Stimulated activated CD8-positive, alpha-beta memory T cell treated with anti-CD3 and anti-CD28 coated beads, Interleukin-12 subunit alpha, Interleukin-12 subunit beta, amount 100 ng/mL, for 1 hour (primary cell): ENCODE results near the gene AIM2.
"Not testable (repeated sequence)": the region's sequence is repeated elsewhere in the genome, so short reads cannot be mapped to it uniquely, and the experiment has no call there.

Experiments
- DNase-seq: peaks from one replicate; pipeline ENCODE4 v3.0.0-alpha.2; 2020; ENCODE audit warnings: low read depth

Gene AIM2

GRCh38 chr1:159079525-159079924 lies 3.0 kb upstream of the AIM2 start:
- no peak for DNase-seq

- peak; percentile 78 for DNase-seq
Observed at GRCh38 chr1:159077120-159077961, 775 bp upstream of the AIM2 start.

DNA sequence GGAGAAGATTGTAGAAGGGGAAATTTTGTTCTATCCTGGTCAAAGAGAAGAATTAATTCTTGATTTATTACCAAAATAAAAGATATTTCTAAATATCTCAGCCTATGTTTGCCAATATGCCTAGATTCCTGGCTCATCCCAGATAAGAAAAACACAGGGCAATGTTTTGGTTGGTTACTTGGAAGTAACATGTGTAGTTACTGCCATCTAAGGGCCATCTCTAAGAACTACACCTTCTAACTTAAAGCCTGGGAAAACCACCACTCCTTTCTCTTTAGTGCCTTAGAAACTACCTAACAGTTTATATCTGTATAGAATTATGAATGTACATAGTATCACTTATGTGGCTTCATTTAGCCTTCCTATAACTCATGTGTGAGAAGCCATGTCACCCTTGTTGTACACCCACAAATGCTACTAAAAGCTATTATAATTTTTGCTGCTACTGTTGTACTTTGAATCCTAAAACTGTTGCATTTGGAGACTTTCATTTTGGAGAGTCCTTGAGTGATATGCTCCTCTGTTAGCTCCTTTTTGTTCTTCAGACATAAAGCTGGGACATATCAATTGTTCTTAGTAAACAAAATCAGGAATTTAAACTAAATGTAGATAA lies 4.5 kb downstream of the AIM2 start:
- no peak for DNase-seq

DNA sequence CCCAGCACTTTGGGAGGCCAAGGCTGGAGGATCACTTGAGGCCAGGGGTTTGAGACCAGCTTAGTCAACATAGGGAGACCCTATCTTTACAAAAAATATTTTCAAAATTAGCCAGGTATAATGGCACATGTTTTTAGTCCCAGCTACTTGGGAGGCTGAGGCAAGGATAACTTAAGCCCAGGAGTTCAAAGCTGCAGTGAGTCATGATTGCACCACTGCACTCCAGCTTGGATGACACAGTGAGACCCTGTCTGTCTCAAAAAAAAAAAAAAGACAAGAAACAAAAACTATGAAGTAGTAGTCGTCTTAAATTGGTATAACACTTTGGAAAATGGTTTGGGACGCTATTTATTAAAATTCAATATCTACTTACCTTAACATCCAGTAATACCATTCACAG lies 7.7 kb downstream of the AIM2 start:
- no peak for DNase-seq

DNA sequence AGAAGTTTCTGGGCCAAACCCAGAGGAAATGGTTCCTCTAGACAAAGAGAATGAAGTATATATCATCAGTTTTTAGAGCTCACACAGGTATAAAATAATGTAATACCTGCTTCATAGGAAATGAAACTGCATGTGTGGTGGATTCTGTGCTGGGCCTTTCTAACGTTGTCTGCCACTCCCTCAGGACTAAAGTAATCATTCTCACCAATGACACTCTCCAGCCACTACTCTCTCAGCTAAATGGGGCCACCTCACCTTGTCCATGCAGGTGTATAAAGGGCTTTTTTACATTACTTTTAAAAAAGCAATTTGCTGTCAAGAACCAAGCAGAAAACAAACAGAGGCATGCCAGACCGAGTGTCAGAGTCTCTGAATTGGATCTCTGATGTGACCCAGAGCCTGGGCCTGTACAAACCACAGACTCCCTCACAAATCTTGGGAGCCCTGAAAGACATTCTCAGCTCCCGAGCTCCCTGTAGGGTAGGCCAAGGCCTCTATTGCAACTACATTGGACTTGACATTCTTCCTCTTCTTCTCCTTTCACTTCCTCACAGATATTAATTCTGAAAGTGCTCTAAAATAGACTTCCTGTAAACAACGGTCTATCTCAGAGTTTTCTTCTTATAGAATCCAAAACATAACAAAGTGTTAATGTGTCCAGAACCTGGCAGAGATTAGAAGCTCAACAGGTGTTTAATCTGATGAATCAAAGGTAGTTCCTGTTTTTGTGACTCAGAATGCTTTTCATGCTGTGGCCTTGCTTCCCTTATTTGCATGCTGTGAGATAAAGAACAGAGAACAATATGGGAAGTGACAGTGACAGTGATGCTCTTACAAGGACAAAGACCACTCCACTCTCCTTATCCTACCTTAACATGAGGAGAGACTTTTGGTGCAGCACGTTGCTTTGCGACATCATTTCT lies 8.6 kb downstream of the AIM2 start:
- no peak for DNase-seq

- no peak for DNase-seq
Observed at GRCh38 chr1:159066108-159066507, 10.5 kb downstream of the AIM2 start.

GRCh38 chr1:159065106-159065505 lies 11.5 kb downstream of the AIM2 start:
- no peak for DNase-seq

DNA sequence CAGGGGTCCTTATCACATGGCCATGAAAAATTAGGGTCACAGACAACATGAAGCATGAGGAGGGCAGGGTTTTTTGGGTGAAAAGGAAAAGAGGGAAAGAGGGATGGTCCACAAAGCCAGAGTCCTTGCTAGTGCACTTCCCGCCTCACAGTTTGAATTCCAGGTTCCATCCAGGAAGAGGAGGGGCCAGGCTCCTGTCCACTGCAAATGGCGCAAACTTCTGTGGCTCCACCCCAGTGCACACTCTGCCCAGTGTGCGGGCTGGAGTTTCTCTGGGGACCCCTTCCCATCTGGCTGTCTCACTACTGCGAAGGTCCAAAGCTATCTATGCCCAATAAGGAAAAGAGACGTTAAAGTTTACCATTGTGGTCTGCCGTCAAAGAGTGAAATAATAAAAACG lies 17.8 kb downstream of the AIM2 start:
- no peak for DNase-seq

GRCh38 chr1:159056069-159056698 lies 20.4 kb downstream of the AIM2 start:
- no peak for DNase-seq

DNA sequence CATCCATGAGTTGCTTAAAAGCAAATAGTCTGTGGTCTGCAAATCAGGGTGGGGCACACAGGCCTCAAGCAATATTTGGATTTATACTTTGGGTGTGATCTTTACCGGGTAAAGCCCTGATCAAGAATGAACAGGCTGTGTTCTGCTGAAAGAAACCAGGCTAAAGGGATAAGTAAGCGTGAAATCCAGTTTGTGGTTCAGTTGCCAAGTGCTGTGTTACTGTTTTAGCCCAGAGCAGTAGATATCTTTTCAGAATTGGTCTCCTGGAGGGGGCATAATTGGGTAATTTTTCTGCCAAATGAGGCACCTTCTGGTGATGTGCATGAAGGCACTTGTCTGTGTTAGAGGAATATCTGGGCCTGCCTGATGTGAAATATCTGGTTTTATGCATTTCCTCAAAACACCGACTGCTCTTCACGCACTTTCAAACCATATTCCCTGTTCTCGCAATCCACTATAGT lies 21.4 kb downstream of the AIM2 start:
- DNase-seq = no peak

- no peak for DNase-seq
Observed at GRCh38 chr1:159054427-159054826, 22.1 kb downstream of the AIM2 start.

- no peak for DNase-seq
Observed at GRCh38 chr1:159051436-159051835, 25.1 kb downstream of the AIM2 start.

DNA sequence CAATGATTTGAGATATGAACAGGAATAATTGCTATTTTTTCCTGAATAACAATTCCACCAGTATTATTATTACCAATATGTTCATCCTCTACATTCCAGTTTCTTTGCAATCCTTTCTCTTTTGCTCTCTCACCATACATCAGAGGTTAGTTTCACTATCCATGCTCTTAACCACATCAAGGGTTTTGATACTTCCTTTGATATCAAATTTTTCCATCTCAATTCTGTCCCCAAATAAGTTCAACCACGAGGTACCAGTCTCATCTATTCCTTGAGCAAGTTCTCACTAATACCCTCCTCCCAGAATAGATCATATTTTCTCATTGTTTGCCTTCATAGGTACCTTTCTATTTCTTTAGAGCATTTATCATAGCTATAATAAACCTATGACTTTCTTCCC lies 30.1 kb downstream of the AIM2 start:
- DNase-seq = not testable (repeated sequence)

DNA sequence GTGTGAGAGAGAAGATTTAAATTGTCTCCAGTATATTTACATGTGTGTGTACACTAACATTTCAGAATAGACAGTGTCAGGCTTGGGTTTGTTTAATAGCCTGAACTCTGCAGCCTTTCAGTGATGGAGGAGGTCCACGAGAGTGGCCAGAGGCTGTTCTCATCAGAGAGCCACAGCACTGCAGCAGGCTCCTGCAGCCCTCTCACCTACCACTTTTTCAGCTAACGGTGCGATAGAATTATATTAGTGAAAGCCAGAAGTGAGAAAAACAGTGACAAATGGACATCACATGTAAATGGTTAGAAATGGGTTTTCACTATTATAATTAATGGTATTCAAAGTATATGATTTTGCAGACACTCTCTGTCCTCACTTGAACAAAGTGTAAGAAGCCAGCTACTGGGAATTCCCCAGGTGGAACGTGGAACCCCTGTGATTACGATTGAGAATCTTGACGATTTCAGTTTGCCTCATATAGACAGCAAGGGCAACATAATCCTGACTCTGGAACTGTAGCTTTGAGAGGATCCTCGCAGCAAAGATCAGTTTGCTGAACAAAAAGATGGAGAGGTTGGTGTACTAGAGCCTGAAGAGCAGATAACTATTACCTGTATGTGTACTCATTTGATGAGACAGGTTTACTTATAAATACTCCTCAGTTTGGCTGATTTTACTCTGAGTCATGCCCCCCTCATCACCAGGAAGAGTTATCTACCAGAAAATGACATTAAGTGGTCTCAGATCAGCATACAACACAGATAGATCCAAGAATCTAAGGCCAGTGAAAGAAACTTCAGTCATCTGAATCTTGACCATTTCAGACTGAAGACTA lies 35.5 kb downstream of the AIM2 start:
- DNase-seq = no peak

GRCh38 chr1:159040206-159040605 lies 36.4 kb downstream of the AIM2 start:
- no peak for DNase-seq

- no peak for DNase-seq
Observed at GRCh38 chr1:159030877-159031447, 45.6 kb downstream of the AIM2 start.

GRCh38 chr1:159030311-159030710 lies 46.3 kb downstream of the AIM2 start:
- DNase-seq = no peak

GRCh38 chr1:159026841-159027240 lies 49.7 kb downstream of the AIM2 start:
- DNase-seq = not testable (repeated sequence)

DNA sequence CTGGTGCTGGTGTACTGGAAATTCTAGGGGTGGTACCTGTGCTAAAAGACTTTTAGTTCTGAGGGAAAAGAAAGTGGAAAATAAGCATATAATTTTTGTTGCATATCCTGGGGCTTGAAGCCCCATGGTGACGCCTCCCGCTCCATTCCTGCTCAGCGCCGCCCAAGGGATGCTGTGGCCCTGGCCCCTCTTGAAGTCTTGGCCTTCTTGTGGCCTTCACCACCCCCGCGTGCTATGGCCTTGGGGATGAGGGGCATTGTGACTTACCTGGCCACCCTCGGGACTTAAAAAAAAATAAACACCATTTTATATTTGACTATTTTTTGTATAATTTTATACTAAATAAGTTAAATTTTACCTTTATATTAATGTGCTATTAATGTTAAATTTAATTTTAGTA lies 51.5 kb downstream of the AIM2 start:
- DNase-seq = no peak

DNA sequence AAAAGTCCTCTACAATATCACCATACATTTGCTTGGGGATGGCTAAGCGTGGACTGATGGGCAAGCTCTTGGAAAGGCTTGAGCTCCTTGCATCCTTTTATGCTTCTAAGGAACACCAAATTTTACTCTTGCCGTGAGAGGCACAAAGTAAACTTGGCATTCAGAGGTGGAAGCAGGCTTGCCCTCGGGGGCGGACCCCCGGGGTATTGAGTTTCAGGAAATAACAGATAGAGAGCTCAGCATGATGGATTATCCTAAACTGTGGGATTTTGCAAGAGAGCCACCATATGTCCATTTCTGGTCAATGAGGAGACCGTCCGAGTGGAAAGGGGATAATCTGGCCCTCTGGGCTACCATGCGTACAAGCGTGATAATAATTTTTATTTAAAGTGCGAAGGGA lies 52.8 kb downstream of the AIM2 start:
- DNase-seq = no peak

- peak; percentile 53 for DNase-seq
Observed at GRCh38 chr1:159015440-159015909, 61.1 kb downstream of the AIM2 start.
